Endodermal cell (in vitro differentiated cells): ENCODE results near the gene HEPHL1. TPM values are rescaled to one million over a fixed set of nuclear protein-coding genes. Genes with fewer than 3 reads are reported as not detected.

Experiments used
- DNase-seq: peaks from one replicate; pipeline ENCODE4 v3.0.0-alpha.2; 2017
- H3K27ac ChIP-seq: 2 replicates; pipeline ENCODE4 v1.5.1; 2013; ENCODE audit warnings: mild to moderate bottlenecking, low read depth, low read length, moderate library complexity
- H3K27me3 ChIP-seq: 2 replicates; pipeline ENCODE4 v1.6.1; 2013; ENCODE audit warnings: mild to moderate bottlenecking, low read length, moderate library complexity; ENCODE audit not compliant: insufficient read depth, control insufficient read depth, poor library complexity, severe bottlenecking
- H3K36me3 ChIP-seq: 2 replicates; pipeline ENCODE4 v1.7.0; 2013; ENCODE audit warnings: mild to moderate bottlenecking, low read length, moderate library complexity; ENCODE audit not compliant: control insufficient read depth, insufficient read depth
- H3K4me1 ChIP-seq: one replicate; pipeline ENCODE4 v1.7.0; 2013; ENCODE audit warnings: low read length; ENCODE audit not compliant: control insufficient read depth, insufficient read depth
- H3K4me3 ChIP-seq: 2 replicates; pipeline ENCODE4 v1.5.1; 2013; ENCODE audit warnings: mild to moderate bottlenecking, low read length, moderate library complexity
- H3K9ac ChIP-seq: 2 replicates; pipeline ENCODE4 v1.6.1; 2013; ENCODE audit warnings: mild to moderate bottlenecking, low read length, moderate library complexity; ENCODE audit not compliant: poor library complexity, severe bottlenecking; ENCODE audit errors: extremely low read depth
- H3K9me3 ChIP-seq: 2 replicates; pipeline ENCODE4 v1.6.1; 2013; ENCODE audit warnings: mild to moderate bottlenecking, low read length, moderate library complexity; ENCODE audit not compliant: control insufficient read depth
- H3K27ac Mint-ChIP-seq: 2 replicates; pipeline ENCODE4 v1.8.0; 2020; ENCODE audit warnings: mixed read lengths
- H3K27me3 Mint-ChIP-seq: 2 replicates; pipeline ENCODE4 v1.8.0; 2021; ENCODE audit warnings: mild to moderate bottlenecking, mixed read lengths; ENCODE audit not compliant: insufficient read depth
- H3K36me3 Mint-ChIP-seq: 2 replicates; pipeline ENCODE4 v1.8.0; 2020; ENCODE audit warnings: low read depth, mixed read lengths
- H3K4me1 Mint-ChIP-seq: 2 replicates; pipeline ENCODE4 v1.8.0; 2020; ENCODE audit warnings: mixed read lengths
- H3K4me3 Mint-ChIP-seq: 2 replicates; pipeline ENCODE4 v1.8.0; 2020; ENCODE audit warnings: mild to moderate bottlenecking, moderate library complexity, mixed read lengths
- H3K9me3 Mint-ChIP-seq: 2 replicates; pipeline ENCODE4 v1.8.0; 2020; ENCODE audit warnings: mild to moderate bottlenecking, mixed read lengths
- WGBS, 2 experiments: methylation state at CpG; one replicate each; pipeline versions ENCODE4 v1.1.5 to v1.1.7; 2013; ENCODE audit warnings: missing lambda C conversion rate in 2 of 2, mixed read lengths in 1 of 2; ENCODE audit not compliant: insufficient coverage in 1 of 2, insufficient read length in 1 of 2; 5-methylcytosine and 5-hydroxymethylcytosine counted together
- total RNA-seq, 2 donors: library from RNA; stranded (reverse); fragmentation: NEBNext Ultra II Directional in 1 of 2; extraction: Animal tissue kit (Norgen Biotek cat#: 25700) in 1 of 2; gene quantifications; 2 replicates in 1 of 2; 3 replicates in 1 of 2; pipeline ENCODE4 v1.2.1, GENCODE V29; 2021
- TF ChIP-seq, protein P1 (sequence below): fragments of 200-600 bp; sonication (generic); conservative IDR thresholded peaks from 2 replicates; pipeline ENCODE4 v1.5.0; 2021; ENCODE audit warnings: antibody characterized with exemption, mild to moderate bottlenecking

The HEPHL1 gene
- total RNA-seq, 2 donors from 2014 or later, result not detected

DNA sequence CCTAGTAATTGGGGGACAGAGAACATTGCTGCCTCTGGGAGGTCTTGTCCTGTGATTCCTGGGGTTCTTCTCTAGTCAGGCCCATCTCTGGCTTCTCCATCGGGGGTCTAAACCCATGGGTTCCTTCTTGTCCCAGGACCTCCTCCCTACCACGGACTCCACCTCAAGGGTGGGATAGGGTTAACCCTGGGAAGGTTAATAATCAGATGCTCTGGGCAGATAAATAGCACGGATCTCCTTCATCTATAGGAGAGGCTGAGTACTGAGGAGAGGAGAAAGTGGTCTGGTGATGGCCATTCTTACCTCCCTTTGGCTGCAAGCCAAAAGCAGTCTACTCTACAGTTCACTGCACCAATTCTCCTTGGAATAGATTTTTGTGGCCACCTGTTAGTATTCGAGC, 10.5 kb downstream of the HEPHL1 start:
- Histone ChIP-seq H3K9me3 (no peaks in the 10 kb centered on the region), H3K27me3 (peaks cover 6% of the 10 kb centered on the region), H3K4me1 (no peaks in the 10 kb centered on the region), H3K9ac (no peak overlapping the region), H3K36me3 (no peaks in the 10 kb centered on the region), H3K4me3 (no peak overlapping the region), H3K27ac (no peak overlapping the region)
- H3K4me1 Mint-ChIP-seq, result no peaks in the 10 kb centered on the region
- no peak for DNase-seq
- TF ChIP-seq, protein P1, sequence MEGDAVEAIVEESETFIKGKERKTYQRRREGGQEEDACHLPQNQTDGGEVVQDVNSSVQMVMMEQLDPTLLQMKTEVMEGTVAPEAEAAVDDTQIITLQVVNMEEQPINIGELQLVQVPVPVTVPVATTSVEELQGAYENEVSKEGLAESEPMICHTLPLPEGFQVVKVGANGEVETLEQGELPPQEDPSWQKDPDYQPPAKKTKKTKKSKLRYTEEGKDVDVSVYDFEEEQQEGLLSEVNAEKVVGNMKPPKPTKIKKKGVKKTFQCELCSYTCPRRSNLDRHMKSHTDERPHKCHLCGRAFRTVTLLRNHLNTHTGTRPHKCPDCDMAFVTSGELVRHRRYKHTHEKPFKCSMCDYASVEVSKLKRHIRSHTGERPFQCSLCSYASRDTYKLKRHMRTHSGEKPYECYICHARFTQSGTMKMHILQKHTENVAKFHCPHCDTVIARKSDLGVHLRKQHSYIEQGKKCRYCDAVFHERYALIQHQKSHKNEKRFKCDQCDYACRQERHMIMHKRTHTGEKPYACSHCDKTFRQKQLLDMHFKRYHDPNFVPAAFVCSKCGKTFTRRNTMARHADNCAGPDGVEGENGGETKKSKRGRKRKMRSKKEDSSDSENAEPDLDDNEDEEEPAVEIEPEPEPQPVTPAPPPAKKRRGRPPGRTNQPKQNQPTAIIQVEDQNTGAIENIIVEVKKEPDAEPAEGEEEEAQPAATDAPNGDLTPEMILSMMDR, result no peak
- peaks cover 9% of the 10 kb centered on the region for H3K9me3 Mint-ChIP-seq
- no peak overlapping the region for H3K27ac Mint-ChIP-seq
- WGBS, 2 experiments, result 86 to 89% methylated on average over 1 to 4 of the region's 4 CpGs
- H3K4me3 Mint-ChIP-seq, result no peak overlapping the region
- H3K36me3 Mint-ChIP-seq, result no peaks in the 10 kb centered on the region
- H3K27me3 Mint-ChIP-seq, result peaks cover 3% of the 10 kb centered on the region

DNA sequence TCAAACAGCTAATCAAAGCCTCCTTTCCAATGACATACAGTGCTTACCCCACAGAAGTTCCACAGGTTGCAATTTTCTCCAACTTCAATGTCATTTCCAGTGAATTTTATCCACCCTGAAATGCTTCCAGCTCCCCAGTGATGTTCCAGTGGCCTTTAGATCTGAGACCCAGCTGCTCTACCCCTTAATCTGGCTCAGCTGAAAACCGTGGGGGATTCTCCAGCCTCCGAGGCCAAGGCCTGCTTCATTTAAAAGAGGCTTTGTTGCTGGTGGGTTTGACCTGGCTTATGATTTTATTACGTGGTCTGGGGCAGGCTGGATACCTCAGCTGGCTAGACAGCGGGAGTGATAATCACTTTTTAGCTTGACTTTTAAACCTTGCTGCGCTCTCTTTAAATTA, 10.9 kb downstream of the HEPHL1 start:
- no peaks in the 10 kb centered on the region for H3K9me3 ChIP-seq
- TF ChIP-seq, protein P1, result no peak
- no peak for DNase-seq
- no peaks in the 10 kb centered on the region for H3K36me3 ChIP-seq
- H3K4me3 ChIP-seq, result no peak overlapping the region
- Mint-ChIP-seq H3K4me1 (no peaks in the 10 kb centered on the region), H3K9me3 (peaks cover 11% of the 10 kb centered on the region), H3K4me3 (no peak overlapping the region), H3K36me3 (no peaks in the 10 kb centered on the region), H3K27me3 (no peaks in the 10 kb centered on the region), H3K27ac (no peak overlapping the region)
- peaks cover 6% of the 10 kb centered on the region for H3K27me3 ChIP-seq
- no peaks in the 10 kb centered on the region for H3K4me1 ChIP-seq
- no peak overlapping the region for H3K9ac ChIP-seq
- WGBS, 2 experiments, result 86 to 87% methylated on average over 3 to 5 of the region's 5 CpGs
- H3K27ac ChIP-seq, result no peak overlapping the region

DNA sequence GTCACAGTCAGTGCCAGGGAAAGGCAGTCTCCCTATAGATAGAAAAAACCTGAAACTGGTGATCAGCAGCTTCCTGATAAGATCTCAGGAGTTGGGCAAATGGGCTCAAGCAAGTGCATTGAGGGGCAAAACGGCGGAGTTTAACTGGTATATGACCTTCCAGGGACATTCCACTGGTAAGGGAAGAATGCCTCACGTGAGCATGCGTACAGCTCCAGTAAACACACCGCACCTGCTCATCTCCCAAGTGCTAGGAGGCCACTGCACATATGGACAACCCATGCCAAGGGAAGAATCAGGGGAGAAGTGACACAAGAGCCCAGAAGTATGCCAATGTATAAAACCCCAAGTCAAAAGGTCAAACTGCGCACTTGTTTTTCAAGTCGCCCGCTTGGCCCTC, 11.6 kb downstream of the HEPHL1 start:
- Histone ChIP-seq H3K27ac (no peak overlapping the region), H3K27me3 (no peaks in the 10 kb centered on the region), H3K4me3 (no peak overlapping the region), H3K9me3 (no peaks in the 10 kb centered on the region), H3K36me3 (no peaks in the 10 kb centered on the region), H3K4me1 (no peaks in the 10 kb centered on the region), H3K9ac (no peak overlapping the region)
- no peaks in the 10 kb centered on the region for H3K4me1 Mint-ChIP-seq
- no peak for DNase-seq
- H3K9me3 Mint-ChIP-seq, result peaks cover 9% of the 10 kb centered on the region
- no peak overlapping the region for H3K27ac Mint-ChIP-seq
- no peaks in the 10 kb centered on the region for H3K27me3 Mint-ChIP-seq
- no peaks in the 10 kb centered on the region for H3K36me3 Mint-ChIP-seq
- TF ChIP-seq, protein P1, result no peak
- H3K4me3 Mint-ChIP-seq, result no peak overlapping the region
- 86 to 89% methylated on average over 7 to 8 of the region's 8 CpGs for WGBS, 2 experiments
